HUES48 (cell line): ENCODE results near the gene INTS7.
"Not testable (repeated sequence)": the region's sequence is repeated elsewhere in the genome, so short reads cannot be mapped to it uniquely, and the experiment has no call there.

Source experiments
- H3K27ac ChIP-seq: one replicate; pipeline ENCODE4 v1.7.0; 2013; ENCODE audit warnings: low read depth, low read length, inconsistent platforms
- H3K27me3 ChIP-seq: 2 replicates; pipeline ENCODE4 v1.6.1; 2013; ENCODE audit warnings: mild to moderate bottlenecking, low read length; ENCODE audit not compliant: control insufficient read depth, insufficient read depth
- H3K36me3 ChIP-seq: 2 replicates; pipeline ENCODE4 v1.6.1; 2013; ENCODE audit warnings: low read length; ENCODE audit not compliant: control insufficient read depth, insufficient read depth
- H3K4me1 ChIP-seq: 2 replicates; pipeline ENCODE4 v1.6.1; 2013; ENCODE audit warnings: mild to moderate bottlenecking, low read length; ENCODE audit not compliant: control insufficient read depth, insufficient read depth
- H3K4me3 ChIP-seq: 2 replicates; pipeline ENCODE4 v1.5.1; 2013; ENCODE audit warnings: mild to moderate bottlenecking, low read depth, low read length
- H3K9ac ChIP-seq: 2 replicates; pipeline ENCODE4 v1.6.1; 2013; ENCODE audit warnings: mild to moderate bottlenecking, low read depth, low read length, moderate library complexity
- H3K9me3 ChIP-seq: 2 replicates; pipeline ENCODE4 v1.6.1; 2013; ENCODE audit warnings: low read length; ENCODE audit not compliant: control insufficient read depth, insufficient read depth

The INTS7 gene

GRCh38 chr1:211975152-211975941 is 60.0 kb downstream of the INTS7 start:
- Histone ChIP-seq H3K9me3 (no peaks in the 10 kb centered on the region), H3K4me1 (peaks cover 9% of the 10 kb centered on the region), H3K27me3 (no peaks in the 10 kb centered on the region), H3K9ac (no peak overlapping the region), H3K4me3 (no peak overlapping the region), H3K36me3 (peaks cover 55% of the 10 kb centered on the region), H3K27ac (no peak overlapping the region)

- Histone ChIP-seq H3K9me3 (no peaks in the 10 kb centered on the region), H3K4me1 (peaks cover 9% of the 10 kb centered on the region), H3K9ac (no peak overlapping the region), H3K27me3 (no peaks in the 10 kb centered on the region), H3K27ac (no peak overlapping the region), H3K4me3 (no peak overlapping the region), H3K36me3 (peaks cover 39% of the 10 kb centered on the region)
Measured at GRCh38 chr1:211973541-211973940, 61.8 kb downstream of the INTS7 start.

- no peaks in the 10 kb centered on the region for H3K27me3 ChIP-seq
- H3K4me3 ChIP-seq = no peak overlapping the region
- peaks cover 20% of the 10 kb centered on the region for H3K36me3 ChIP-seq
- no peaks in the 10 kb centered on the region for H3K4me1 ChIP-seq
- no peaks in the 10 kb centered on the region for H3K9me3 ChIP-seq
- H3K27ac ChIP-seq = no peak overlapping the region
- no peak overlapping the region for H3K9ac ChIP-seq
Measured at GRCh38 chr1:211968200-211968834, 67.0 kb downstream of the INTS7 start.

GRCh38 chr1:211967704-211968103 is 67.7 kb downstream of the INTS7 start:
- no peak overlapping the region for H3K9ac ChIP-seq
- no peaks in the 10 kb centered on the region for H3K27me3 ChIP-seq
- H3K4me3 ChIP-seq = no peak overlapping the region
- H3K4me1 ChIP-seq = no peaks in the 10 kb centered on the region
- H3K9me3 ChIP-seq = no peaks in the 10 kb centered on the region
- H3K27ac ChIP-seq = no peak overlapping the region
- peaks cover 20% of the 10 kb centered on the region for H3K36me3 ChIP-seq

- H3K9ac ChIP-seq = no peak overlapping the region
Measured at GRCh38 chr1:211965108-211965805, 70.1 kb downstream of the INTS7 start.

GRCh38 chr1:211959680-211960079 is 75.7 kb downstream of the INTS7 start:
- 0 out of 2 replicates have a peak, but pooled peaks cover 9% of the 10 kb centered on the region for H3K36me3 ChIP-seq
- no peak overlapping the region for H3K4me3 ChIP-seq
- H3K27me3 ChIP-seq = no peaks in the 10 kb centered on the region
- H3K9ac ChIP-seq = no peak overlapping the region
- H3K27ac ChIP-seq = no peak overlapping the region
- H3K4me1 ChIP-seq = no peaks in the 10 kb centered on the region
- H3K9me3 ChIP-seq = no peaks in the 10 kb centered on the region

More at GRCh38 chr1:211965108-211965805, 70.1 kb downstream of the INTS7 start:
- Histone ChIP-seq H3K27me3 (no peaks in the 10 kb centered on the region), H3K4me1 (no peaks in the 10 kb centered on the region), H3K27ac (no peak overlapping the region), H3K36me3 (peaks cover 20% of the 10 kb centered on the region), H3K9me3 (no peaks in the 10 kb centered on the region), H3K4me3 (no peak overlapping the region)

- no peaks in the 10 kb centered on the region for H3K9me3 ChIP-seq
- 0 out of 2 replicates have a peak, but pooled peaks cover 9% of the 10 kb centered on the region for H3K36me3 ChIP-seq
- H3K4me1 ChIP-seq = no peaks in the 10 kb centered on the region
- no peaks in the 10 kb centered on the region for H3K27me3 ChIP-seq
- no peak overlapping the region for H3K27ac ChIP-seq
- H3K9ac ChIP-seq = no peak overlapping the region
- no peak overlapping the region for H3K4me3 ChIP-seq
Measured at GRCh38 chr1:211959221-211959620, 76.1 kb downstream of the INTS7 start.

- H3K4me3 ChIP-seq, H3K4me1 ChIP-seq, H3K27ac ChIP-seq, H3K36me3 ChIP-seq, H3K9me3 ChIP-seq, H3K9ac ChIP-seq: not testable (repeated sequence)
- H3K27me3 ChIP-seq = peaks cover 11% of the 10 kb centered on the region
Measured at GRCh38 chr1:211954028-211954427, 81.3 kb downstream of the INTS7 start.

GRCh38 chr1:211953543-211953942 is 81.8 kb downstream of the INTS7 start:
- H3K27me3 ChIP-seq = peaks cover 15% of the 10 kb centered on the region
- H3K4me3 ChIP-seq, H3K36me3 ChIP-seq, H3K9ac ChIP-seq, H3K27ac ChIP-seq, H3K9me3 ChIP-seq, H3K4me1 ChIP-seq: not testable (repeated sequence)

GRCh38 chr1:211952299-211952698 is 83.1 kb downstream of the INTS7 start:
- Histone ChIP-seq H3K36me3 (peaks cover 10% of the 10 kb centered on the region), H3K9me3 (no peaks in the 10 kb centered on the region), H3K27me3 (peaks cover 25% of the 10 kb centered on the region), H3K4me3 (no peak overlapping the region), H3K4me1 (peaks cover 11% of the 10 kb centered on the region), H3K9ac (no peak overlapping the region), H3K27ac (no peak overlapping the region)

GRCh38 chr1:211951856-211952255 is 83.5 kb downstream of the INTS7 start:
- H3K4me1 ChIP-seq = peaks cover 11% of the 10 kb centered on the region
- H3K9me3 ChIP-seq = no peaks in the 10 kb centered on the region
- H3K36me3 ChIP-seq = peaks cover 10% of the 10 kb centered on the region
- no peak overlapping the region for H3K9ac ChIP-seq
- H3K4me3 ChIP-seq = no peak overlapping the region
- H3K27ac ChIP-seq = no peak overlapping the region
- peaks cover 29% of the 10 kb centered on the region for H3K27me3 ChIP-seq
